SJCRH30 (cell line): ENCODE data around the gene PKD1. TPM values are rescaled to one million over a fixed set of nuclear protein-coding genes. Genes with fewer than 3 reads are reported as not detected.
A peak's percentile ranks its signal among the peaks of the same experiment; 100 is the strongest.
"Not testable (repeated sequence)": the region's sequence is repeated elsewhere in the genome, so short reads cannot be mapped to it uniquely, and the experiment has no call there.

Experiments
- DNase-seq, 2 experiments: peaks; one replicate each; pipeline ENCODE4 v3.0.0-alpha.2; 2015 to 2020
- H3K27ac ChIP-seq: fragments of 250-450 bp; sonication (Bioruptor Pico); 2 replicates; pipeline ENCODE4 v1.5.1; 2020; ENCODE audit warnings: mild to moderate bottlenecking, moderate library complexity
- H3K27me3 ChIP-seq: fragments of 250-450 bp; sonication (Bioruptor Pico); 2 replicates; pipeline ENCODE4 v1.5.1; 2020; ENCODE audit warnings: mild to moderate bottlenecking, moderate library complexity
- H3K36me3 ChIP-seq: fragments of 250-450 bp; sonication (Bioruptor Pico); 2 replicates; pipeline ENCODE4 v1.5.1; 2020; ENCODE audit warnings: mild to moderate bottlenecking, moderate library complexity
- H3K4me1 ChIP-seq: fragments of 250-450 bp; sonication (Bioruptor Pico); 2 replicates; pipeline ENCODE4 v1.5.1; 2020; ENCODE audit warnings: mild to moderate bottlenecking, moderate library complexity
- H3K4me3 ChIP-seq: fragments of 250-450 bp; sonication (Bioruptor Pico); 2 replicates; pipeline ENCODE4 v1.5.1; 2020; ENCODE audit warnings: mild to moderate bottlenecking, moderate library complexity
- H3K9me3 ChIP-seq: fragments of 250-450 bp; sonication (Bioruptor Pico); replicated peaks from 2 replicates; pipeline ENCODE4 v1.5.1; 2020; ENCODE audit warnings: mild to moderate bottlenecking, moderate library complexity
- total RNA-seq: library from RNA; depleted of rRNA; stranded (reverse); fragments of >200 nt; shearing (Covaris generic); gene quantifications from 2 replicates; pipeline ENCODE4 v1.2.3, GENCODE V29; 2014; rRNA removed

The PKD1 gene
- total RNA-seq = 47.1 and 51.9 TPM in 2 replicates

DNA sequence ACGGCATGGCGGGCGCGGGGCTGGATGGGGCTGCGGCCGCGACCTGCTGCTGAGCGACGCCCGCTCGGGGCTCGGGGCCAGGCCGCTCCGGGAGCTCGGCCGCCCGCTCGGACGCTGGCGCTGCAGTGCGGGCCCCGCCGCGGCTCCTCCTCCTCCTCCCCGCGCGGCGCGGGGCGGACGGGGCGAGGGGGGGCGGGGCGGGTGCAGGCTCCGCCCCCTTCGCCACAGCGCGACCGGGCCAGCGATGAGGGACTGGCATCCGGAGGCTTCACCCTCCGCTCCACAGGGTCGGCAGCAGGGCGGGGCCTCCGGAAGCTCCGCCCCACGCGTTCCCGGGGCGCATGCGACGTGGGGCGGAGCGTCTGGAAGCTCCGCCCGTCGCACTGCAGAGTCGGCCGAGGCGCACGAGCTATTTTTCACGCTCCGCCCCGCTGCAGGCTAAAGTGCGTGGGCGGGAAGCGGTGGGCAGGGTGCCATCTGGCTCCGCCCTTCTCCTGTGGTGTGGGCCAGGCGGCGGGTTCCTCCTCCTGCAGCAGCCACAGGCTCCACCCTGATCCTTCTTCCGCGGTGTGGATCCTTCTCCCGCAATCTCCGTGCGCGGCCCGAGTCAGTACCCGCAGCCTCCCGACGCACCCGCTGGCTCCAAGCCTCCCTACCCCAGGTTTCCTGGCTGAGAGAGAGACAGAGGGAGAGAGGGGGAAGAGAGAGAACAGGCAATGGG is at the start of gene PKD1:
Gene PKD1 (minus strand): TSS at position 129 of the 721 bp plus-strand sequence. CDS start 209 bp downstream, outside the sequence.
- DNase-seq = peak; percentile 87 to 95
- not testable (repeated sequence) for H3K36me3 ChIP-seq, H3K4me1 ChIP-seq, H3K27ac ChIP-seq, H3K9me3 ChIP-seq, H3K27me3 ChIP-seq
- peak within 1 kb of the TSS; percentile 64 for H3K4me3 ChIP-seq

DNA sequence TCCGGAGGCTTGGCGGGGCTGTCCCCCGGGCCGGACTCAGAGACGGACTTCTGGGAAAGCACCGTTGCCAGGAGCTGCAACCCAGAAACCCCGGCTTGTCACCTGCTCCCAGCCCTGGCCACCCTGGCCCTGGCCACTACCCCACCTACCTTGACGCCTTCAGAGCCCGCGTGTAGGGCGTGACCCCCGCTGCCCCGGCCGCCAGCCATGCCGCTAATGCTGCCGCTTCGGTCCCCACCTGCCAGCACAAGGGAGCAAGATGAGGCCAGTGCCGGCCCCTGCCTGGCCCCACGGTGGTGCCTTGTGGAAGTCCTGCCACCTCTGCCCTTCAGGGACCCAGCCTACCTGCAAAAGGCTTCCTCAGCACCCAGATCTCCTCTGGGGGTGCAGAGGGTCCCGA is 49.3 kb upstream of the PKD1 start:
- H3K27me3 ChIP-seq = 0 out of 2 replicates have a peak, but pooled peaks cover 4% of the 10 kb centered on the region
- H3K4me1 ChIP-seq = peaks cover 6% of the 10 kb centered on the region; the same call in 1 of the 2 replicates
- no peaks in the 10 kb centered on the region for H3K9me3 ChIP-seq
- DNase-seq = no peak
- H3K27ac ChIP-seq = no peak overlapping the region
- H3K4me3 ChIP-seq = no peak overlapping the region
- no peaks in the 10 kb centered on the region for H3K36me3 ChIP-seq

DNA sequence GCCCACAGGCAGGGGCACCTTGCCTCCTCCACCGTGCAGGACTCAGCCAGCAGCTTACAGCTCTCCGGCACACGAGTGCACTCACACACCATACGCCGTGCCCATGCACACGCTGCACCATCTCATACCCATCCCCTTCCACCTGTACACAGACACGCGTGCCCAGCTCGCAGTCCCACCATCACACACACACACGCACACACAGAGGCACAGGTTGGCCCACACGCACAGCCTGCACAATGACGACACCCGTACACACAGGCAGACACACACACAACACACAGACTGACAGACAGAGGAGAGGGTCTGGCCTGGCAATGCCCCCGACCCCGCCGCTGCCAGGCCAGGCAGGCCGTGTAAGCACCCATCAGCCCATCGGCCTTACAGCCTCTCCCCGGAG is 48.6 kb upstream of the PKD1 start:
- 0 out of 2 replicates have a peak, but pooled peaks cover 4% of the 10 kb centered on the region for H3K27me3 ChIP-seq
- H3K4me3 ChIP-seq = no peak overlapping the region
- H3K4me1 ChIP-seq = peaks cover 6% of the 10 kb centered on the region; the same call in 1 of the 2 replicates

DNA sequence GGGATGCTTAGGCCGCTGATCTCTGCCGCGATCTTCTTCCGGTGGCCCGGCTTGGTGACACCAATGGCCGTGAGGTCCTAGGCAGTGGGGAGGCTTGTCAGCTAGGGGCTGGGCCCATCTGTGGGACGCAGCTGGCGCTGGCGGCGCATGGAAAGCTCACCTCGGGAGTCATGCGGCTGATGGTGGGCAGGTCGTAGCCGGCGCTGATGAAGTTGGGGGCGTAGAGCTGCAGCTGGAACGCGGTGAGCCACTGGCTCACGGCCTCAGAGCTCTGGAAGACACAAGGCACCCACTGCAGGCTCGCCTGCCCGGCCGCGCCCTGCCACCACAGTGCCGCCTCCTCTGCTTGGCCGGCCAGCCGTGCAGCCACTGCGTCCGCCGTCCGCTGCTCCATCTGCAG is 48.0 kb upstream of the PKD1 start:
- no peaks in the 10 kb centered on the region for H3K9me3 ChIP-seq
- H3K36me3 ChIP-seq = no peaks in the 10 kb centered on the region
- H3K4me3 ChIP-seq = no peak overlapping the region
- H3K4me1 ChIP-seq = peaks cover 6% of the 10 kb centered on the region; the same call in 1 of the 2 replicates
- DNase-seq = no peak
- 0 out of 2 replicates have a peak, but pooled peaks cover 4% of the 10 kb centered on the region for H3K27me3 ChIP-seq
- no peak overlapping the region for H3K27ac ChIP-seq

More for the DNA sequence above, 48.6 kb upstream of the PKD1 start:
- H3K9me3 ChIP-seq = no peaks in the 10 kb centered on the region
- DNase-seq = no peak
- no peak overlapping the region for H3K27ac ChIP-seq
- H3K36me3 ChIP-seq = no peaks in the 10 kb centered on the region

DNA sequence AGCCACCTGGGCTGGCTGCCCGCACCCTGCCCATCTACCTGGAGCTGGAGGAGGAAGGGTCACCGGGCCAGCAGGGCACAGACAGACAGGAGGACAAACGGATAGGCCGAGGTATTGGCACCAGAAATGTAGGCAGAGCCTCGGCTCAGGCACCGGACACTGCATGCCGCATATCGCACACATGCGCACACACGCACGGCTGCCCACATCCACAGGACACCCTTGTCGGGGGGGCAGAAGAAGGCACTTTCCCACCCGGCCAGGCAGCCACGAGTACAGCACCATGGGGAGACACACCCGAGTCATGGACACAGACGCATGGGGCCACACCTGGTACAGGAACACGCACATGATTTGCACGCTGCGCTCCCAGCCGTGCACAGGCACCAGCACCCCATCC is 46.3 kb upstream of the PKD1 start:
- no peaks in the 10 kb centered on the region for H3K9me3 ChIP-seq
- peaks cover 7% of the 10 kb centered on the region; the same call in 1 of the 2 replicates for H3K36me3 ChIP-seq
- peaks cover 6% of the 10 kb centered on the region; the same call in 1 of the 2 replicates for H3K4me1 ChIP-seq
- H3K27me3 ChIP-seq = 0 out of 2 replicates have a peak, but pooled peaks cover 3% of the 10 kb centered on the region
- no peak overlapping the region for H3K27ac ChIP-seq
- DNase-seq = no peak
- H3K4me3 ChIP-seq = no peak overlapping the region

DNA sequence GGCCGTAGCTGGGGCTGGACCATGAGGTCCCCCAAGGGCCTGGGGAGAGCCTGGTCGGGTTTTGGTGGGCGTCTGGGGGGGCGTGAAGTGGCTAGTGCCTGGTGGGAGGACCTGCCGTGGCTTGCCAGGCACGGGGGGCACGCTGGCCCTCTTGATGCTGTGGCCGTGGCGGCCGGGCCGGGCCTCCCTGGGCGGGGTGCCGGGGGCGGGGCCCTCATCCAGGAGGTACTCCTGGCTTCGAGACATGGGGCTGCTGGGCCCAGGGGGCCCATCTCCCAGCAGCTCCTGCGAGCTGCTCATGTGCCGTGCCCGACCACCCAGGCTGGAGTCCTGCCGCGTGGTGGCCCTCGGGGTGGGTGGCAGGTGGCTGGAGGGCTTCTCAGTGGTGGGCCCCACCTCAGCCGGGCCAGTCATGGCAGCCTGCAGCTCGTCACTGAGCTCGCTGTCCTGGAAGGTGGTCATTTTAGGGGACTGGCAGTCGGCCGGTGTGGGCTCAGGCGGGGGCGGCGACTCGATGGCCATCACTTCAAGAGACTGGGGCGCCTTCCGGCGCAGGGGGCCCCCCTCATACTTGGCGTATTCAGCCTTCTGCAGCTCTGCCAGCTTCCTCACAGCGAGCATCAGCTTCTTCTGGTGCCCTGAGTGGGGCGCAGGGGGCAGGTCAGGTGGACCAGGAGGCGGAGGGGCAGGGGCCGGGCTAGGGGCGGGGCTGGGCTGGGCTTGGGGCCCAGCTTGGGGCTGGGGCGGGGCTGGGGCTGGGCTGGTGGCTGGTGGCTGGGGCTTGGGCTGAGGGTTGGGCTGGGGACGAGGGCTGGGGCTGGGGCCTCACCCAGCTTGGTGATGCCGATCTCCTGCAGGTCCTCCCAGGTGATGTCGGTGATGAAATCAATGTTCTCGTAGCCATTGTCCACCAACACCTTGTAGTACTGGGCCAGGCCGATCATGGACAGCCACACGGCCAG is 45.5 kb upstream of the PKD1 start:
- no peaks in the 10 kb centered on the region for H3K27me3 ChIP-seq
- H3K27ac ChIP-seq = no peak overlapping the region
- no peak overlapping the region for H3K4me3 ChIP-seq
- H3K9me3 ChIP-seq = no peaks in the 10 kb centered on the region
- H3K36me3 ChIP-seq = peaks cover 8% of the 10 kb centered on the region; the same call in 1 of the 2 replicates
- DNase-seq = peak; percentile 45 to 52
- peaks cover 6% of the 10 kb centered on the region; the same call in 1 of the 2 replicates for H3K4me1 ChIP-seq

DNA sequence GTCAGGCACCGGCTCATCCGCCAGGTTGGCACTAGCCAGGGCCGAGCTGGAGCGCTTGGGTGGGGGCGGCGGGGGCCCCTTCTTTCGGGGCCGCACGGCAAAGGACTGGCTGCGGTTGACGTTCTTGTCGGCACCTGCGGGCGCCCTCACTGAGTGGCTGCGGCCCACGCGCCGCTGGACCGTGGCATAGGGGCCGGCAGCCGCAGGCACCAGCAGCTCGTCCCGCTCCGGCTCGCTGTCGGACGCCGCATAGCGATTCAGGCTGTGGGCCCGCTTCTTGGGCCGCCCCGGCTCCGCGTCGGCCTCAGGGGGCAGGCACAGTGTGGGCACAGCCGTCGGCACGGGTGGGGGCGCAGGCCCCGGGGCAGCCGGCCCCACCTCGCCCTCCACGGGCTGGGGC is 44.8 kb upstream of the PKD1 start:
- Histone ChIP-seq H3K27ac (no peak overlapping the region), H3K4me3 (no peak overlapping the region), H3K4me1 (peaks cover 6% of the 10 kb centered on the region; the same call in 1 of the 2 replicates), H3K9me3 (no peaks in the 10 kb centered on the region), H3K27me3 (no peaks in the 10 kb centered on the region), H3K36me3 (peaks cover 15% of the 10 kb centered on the region)
- no peak for DNase-seq

DNA sequence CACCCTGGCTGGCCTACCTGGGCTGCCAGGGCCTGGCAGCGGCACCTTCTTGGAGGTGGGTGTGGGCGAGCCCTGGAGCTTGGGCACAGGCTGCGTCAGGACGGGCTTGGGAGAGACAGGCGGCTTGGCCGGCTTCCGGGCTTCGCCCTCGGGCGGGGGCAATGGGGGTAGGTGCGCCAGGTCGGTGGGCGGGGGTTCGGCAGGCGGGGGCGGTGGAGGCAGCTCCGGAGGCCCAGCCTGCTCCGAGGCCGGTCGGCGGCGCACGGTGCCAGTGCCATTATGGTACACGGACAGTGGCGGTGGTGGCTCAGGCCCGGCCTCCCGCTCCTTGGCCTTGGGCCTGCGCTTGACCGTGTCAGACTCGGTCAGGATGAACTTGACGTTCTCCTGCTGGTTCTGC is 43.9 kb upstream of the PKD1 start:
- H3K36me3 ChIP-seq = peaks cover 19% of the 10 kb centered on the region
- no peaks in the 10 kb centered on the region for H3K27me3 ChIP-seq
- H3K27ac ChIP-seq = no peak overlapping the region
- H3K4me3 ChIP-seq = no peak overlapping the region
- peaks cover 6% of the 10 kb centered on the region; the same call in 1 of the 2 replicates for H3K4me1 ChIP-seq
- DNase-seq = no peak
- H3K9me3 ChIP-seq = no peaks in the 10 kb centered on the region

DNA sequence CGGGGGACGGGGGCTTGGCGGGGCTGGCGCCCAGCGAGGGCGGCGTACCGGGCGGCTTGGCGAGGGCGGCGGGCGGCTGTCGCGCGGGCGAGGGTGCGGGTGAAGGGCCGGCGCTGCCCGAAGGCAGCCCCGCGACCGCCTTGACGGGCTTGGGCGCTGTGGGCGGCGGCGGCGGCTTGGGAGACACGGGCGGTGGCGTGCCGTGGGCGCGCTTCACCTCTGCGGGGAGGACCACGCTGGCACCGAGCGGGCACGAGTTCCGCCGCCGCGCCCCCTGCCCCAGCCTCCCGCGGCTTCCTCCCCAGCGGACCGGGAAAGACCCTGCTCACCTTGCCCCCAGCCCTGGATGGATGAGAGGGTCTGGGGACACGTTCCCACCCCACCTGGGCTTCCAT is 43.4 kb upstream of the PKD1 start:
- Histone ChIP-seq H3K4me3 (no peak overlapping the region), H3K4me1 (peaks cover 6% of the 10 kb centered on the region; the same call in 1 of the 2 replicates), H3K27ac (no peak overlapping the region), H3K27me3 (no peaks in the 10 kb centered on the region), H3K36me3 (peaks cover 19% of the 10 kb centered on the region), H3K9me3 (no peaks in the 10 kb centered on the region)
- no peak for DNase-seq

DNA sequence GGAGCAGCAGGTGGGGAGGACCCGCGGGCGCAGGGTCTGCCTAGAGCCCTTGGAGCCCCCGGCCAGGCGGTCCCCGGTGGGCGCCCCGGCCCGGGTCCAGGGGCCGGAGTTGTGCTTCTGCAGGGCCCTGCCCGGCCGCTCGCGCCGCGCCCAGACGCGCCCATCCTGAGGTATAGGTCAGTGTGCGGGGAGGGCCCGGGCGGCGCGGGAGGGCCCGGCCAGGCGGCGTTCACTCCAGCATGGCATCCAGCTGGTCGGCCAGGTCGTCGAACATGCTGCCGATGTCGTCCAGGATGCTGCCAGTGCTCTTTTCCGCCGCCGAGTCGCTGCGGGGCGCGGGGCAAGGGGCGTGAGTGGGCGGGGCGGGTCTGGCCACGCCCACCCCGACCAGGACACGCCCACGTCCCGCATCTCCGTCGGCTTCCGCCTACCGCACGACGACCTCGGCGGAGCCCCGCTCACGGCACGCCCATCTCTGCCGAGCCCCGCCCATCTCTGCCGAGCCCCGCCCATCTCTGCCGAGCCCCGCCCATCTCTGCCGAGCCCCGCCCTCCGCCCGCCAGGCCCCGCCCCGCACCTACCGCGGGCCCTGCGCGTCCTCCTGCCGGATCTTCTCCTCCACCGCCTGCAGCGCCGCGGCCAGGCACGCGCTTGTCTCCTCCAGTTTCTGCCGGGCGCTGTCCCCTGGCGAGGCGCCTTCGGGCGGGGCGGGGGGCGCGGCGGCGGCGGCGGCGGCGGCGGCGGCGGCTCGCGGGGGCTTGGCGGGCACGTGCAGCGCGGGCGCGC is 42.8 kb upstream of the PKD1 start:
- H3K27me3 ChIP-seq = no peaks in the 10 kb centered on the region
- H3K4me3 ChIP-seq = no peak overlapping the region
- no peak overlapping the region for H3K27ac ChIP-seq
- no peak for DNase-seq
- no peaks in the 10 kb centered on the region for H3K9me3 ChIP-seq
- peaks cover 6% of the 10 kb centered on the region; the same call in 1 of the 2 replicates for H3K4me1 ChIP-seq
- H3K36me3 ChIP-seq = peaks cover 19% of the 10 kb centered on the region

DNA sequence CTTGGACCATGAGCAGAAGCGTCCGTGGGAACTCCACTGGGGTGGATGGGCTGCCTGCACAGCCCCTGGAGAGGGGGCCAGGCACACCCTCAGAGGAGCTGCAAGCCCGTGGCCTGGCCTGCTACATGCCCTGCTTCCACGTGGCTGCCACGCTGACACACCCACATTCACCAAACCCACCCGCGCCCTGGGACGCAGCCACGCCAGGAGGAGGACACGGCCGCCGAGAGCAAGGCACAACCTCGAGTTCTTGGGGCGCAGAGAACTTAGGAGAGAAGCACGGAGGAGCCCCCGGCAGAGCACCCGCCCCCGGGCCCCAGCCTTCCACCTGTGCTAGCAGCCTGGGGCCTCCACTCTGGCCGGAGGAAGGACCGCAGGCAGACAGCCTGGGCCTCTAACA is 41.9 kb upstream of the PKD1 start:
- Histone ChIP-seq H3K36me3 (peaks cover 23% of the 10 kb centered on the region), H3K9me3 (no peaks in the 10 kb centered on the region), H3K27ac (no peak overlapping the region), H3K27me3 (no peaks in the 10 kb centered on the region), H3K4me3 (no peak overlapping the region), H3K4me1 (peaks cover 6% of the 10 kb centered on the region; the same call in 1 of the 2 replicates)
- no peak for DNase-seq

DNA sequence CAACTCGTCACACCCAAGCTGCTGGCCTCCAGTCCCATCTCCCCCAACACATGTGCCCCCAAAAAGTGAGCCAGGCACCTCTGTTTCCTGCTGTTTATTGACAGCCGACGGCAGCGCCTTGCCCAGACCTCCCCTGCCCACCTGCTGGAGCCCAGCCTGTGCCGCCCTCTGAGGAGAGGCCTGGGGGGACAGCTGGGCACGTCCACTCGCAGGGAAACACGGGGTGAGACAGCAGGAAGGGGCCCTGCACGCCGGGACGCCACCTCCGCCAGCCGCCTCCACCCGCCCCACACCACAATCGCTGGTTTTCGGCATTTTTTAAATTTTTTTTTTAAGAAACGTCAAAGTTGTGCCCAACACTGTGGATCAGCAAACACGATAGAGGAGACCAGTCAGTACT is 41.4 kb upstream of the PKD1 start:
- DNase-seq = no peak

DNA sequence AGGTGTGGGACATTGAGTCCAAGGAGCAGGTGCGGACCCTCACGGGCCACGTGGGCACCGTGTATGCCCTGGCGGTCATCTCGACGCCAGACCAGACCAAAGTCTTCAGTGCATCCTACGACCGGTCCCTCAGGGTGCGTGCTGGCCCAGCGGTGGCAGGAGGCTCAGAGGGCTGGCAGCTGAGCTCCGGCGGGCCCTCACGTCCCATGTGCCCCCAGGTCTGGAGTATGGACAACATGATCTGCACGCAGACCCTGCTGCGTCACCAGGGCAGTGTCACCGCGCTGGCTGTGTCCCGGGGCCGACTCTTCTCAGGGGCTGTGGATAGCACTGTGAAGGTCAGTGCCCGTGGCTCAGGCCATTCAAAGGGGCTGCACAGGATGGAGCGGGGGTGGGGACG is 40.3 kb upstream of the PKD1 start:
- Histone ChIP-seq H3K9me3 (no peaks in the 10 kb centered on the region), H3K27me3 (no peaks in the 10 kb centered on the region), H3K4me1 (peaks cover 2% of the 10 kb centered on the region; the same call in 1 of the 2 replicates), H3K36me3 (peaks cover 27% of the 10 kb centered on the region), H3K27ac (no peak overlapping the region), H3K4me3 (no peak overlapping the region)
- no peak for DNase-seq

More for the DNA sequence above, 41.4 kb upstream of the PKD1 start:
- H3K9me3 ChIP-seq = no peaks in the 10 kb centered on the region
- peaks cover 23% of the 10 kb centered on the region for H3K36me3 ChIP-seq
- no peaks in the 10 kb centered on the region for H3K27me3 ChIP-seq
- H3K4me3 ChIP-seq = no peak overlapping the region
- H3K27ac ChIP-seq = no peak overlapping the region
- peaks cover 6% of the 10 kb centered on the region; the same call in 1 of the 2 replicates for H3K4me1 ChIP-seq

DNA sequence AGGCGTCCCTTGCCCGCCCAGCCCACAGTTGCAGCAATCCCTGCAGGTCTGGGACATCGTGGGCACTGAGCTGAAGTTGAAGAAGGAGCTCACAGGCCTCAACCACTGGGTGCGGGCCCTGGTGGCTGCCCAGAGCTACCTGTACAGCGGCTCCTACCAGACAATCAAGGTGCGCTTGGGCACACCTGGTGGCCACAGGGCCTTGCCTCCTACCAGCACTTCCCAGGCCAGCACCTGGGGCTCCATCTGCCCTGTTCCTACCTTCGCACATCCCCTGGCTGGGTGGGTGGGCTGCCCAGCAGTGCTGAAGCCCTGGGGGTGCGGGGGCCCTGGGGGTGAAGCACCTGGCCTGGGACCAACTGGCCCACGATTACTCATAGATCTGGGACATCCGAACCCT is 39.8 kb upstream of the PKD1 start:
- Histone ChIP-seq H3K27me3 (no peaks in the 10 kb centered on the region), H3K4me3 (no peak overlapping the region), H3K36me3 (peaks cover 27% of the 10 kb centered on the region), H3K9me3 (no peaks in the 10 kb centered on the region), H3K27ac (no peak overlapping the region), H3K4me1 (no peaks in the 10 kb centered on the region)
- no peak for DNase-seq
